ENCODE results near the gene CDH24.

GRCh38 chr14:22997676-22998323 is 59.5 kb downstream of the CDH24 start:
- TF ChIP-seq EZH2phosphoT487 (IDR thresholded peaks at IDR 0.05; ENCODE audit: insufficient read depth, low read depth) (no peak), EZH2 (IDR thresholded peaks at IDR 0.05; ENCODE audit: insufficient read depth, poor library complexity, severe bottlenecking) (no peak)

Measured in GM23248 (cell line).